ENCODE measurements around the gene ADGB.

ADGB gene

DNA sequence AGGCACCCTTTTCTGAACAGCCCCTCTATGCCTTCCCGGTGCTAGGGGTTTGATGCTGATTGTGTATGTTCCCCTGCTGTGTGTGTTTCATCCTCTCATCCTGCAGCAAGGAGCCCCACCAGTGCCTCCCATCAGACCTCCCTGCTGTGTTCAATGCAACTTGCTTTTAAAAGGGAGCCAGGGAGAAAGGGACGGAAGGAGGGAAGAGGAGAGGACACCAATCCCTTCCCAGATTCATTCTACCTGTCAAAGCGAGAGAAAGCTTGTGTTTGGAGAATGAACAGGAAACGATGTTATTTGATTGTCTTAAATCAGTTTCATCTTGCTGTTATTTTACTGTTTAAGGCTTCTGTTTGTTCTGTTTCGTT is 259.2 kb downstream of the ADGB start:
- Histone ChIP-seq H3K4me3 (ENCODE audit: insufficient read depth, low read depth, low read length) (peak overlapping the region; percentile 40), H3K27ac (ENCODE audit: insufficient read depth, low read depth, low read length, poor library complexity, severe bottlenecking) (no peak overlapping the region), H3K9me3 (ENCODE audit: control insufficient read depth, low read length) (no peaks in the 10 kb centered on the region), H3K4me1 (ENCODE audit: control insufficient read depth, insufficient read depth, low read length) (peaks cover 8% of the 10 kb centered on the region), H3K27me3 (ENCODE audit: control insufficient read depth, insufficient read depth, low read length, poor library complexity, severe bottlenecking) (no peaks in the 10 kb centered on the region), H3K36me3 (ENCODE audit: control insufficient read depth, insufficient read depth, low read length) (no peaks in the 10 kb centered on the region)
- WGBS, 2 experiments, result 16 to 23% methylated on average over 5 of the region's 5 CpGs

DNA sequence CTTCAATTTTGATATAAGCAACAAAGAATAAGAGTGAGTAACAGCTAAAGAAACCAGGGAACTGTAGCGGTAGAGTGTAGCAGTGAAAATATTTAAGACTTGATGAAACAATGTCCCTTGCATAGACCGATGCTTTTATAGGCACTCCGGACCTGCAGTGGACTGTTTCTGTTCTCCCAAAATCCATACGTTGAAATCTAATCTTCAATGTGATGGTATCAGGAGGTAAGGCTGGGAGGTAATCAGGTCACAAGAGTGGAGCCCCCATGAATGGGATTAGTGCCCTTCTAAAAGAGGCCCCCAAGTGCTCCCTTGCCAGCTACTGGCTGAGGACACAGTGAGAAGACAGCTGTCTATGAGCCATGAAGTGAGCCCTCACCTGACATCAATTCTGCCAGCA is 260.4 kb downstream of the ADGB start:
- Histone ChIP-seq H3K36me3 (ENCODE audit: control insufficient read depth, insufficient read depth, low read length) (no peaks in the 10 kb centered on the region), H3K27ac (ENCODE audit: insufficient read depth, low read depth, low read length, poor library complexity, severe bottlenecking) (no peak overlapping the region), H3K27me3 (ENCODE audit: control insufficient read depth, insufficient read depth, low read length, poor library complexity, severe bottlenecking) (no peaks in the 10 kb centered on the region), H3K4me1 (ENCODE audit: control insufficient read depth, insufficient read depth, low read length) (peaks cover 8% of the 10 kb centered on the region), H3K9me3 (ENCODE audit: control insufficient read depth, low read length) (no peaks in the 10 kb centered on the region), H3K4me3 (ENCODE audit: insufficient read depth, low read depth, low read length) (no peak overlapping the region)
- 94 to 97% methylated on average over 4 of the region's 4 CpGs for WGBS, 2 experiments

GRCh38 chr6:146859795-146860495 is 261.2 kb downstream of the ADGB start:
- no peak overlapping the region for H3K27ac ChIP-seq (ENCODE audit: insufficient read depth, low read depth, low read length, poor library complexity, severe bottlenecking)
- no peaks in the 10 kb centered on the region for H3K36me3 ChIP-seq (ENCODE audit: control insufficient read depth, insufficient read depth, low read length)
- peaks cover 8% of the 10 kb centered on the region for H3K4me1 ChIP-seq (ENCODE audit: control insufficient read depth, insufficient read depth, low read length)
- 91 to 94% methylated on average over 3 of the region's 3 CpGs for WGBS, 2 experiments
- no peak overlapping the region for H3K4me3 ChIP-seq (ENCODE audit: insufficient read depth, low read depth, low read length)
- no peaks in the 10 kb centered on the region for H3K9me3 ChIP-seq (ENCODE audit: control insufficient read depth, low read length)
- H3K27me3 ChIP-seq (ENCODE audit: control insufficient read depth, insufficient read depth, low read length, poor library complexity, severe bottlenecking), result no peaks in the 10 kb centered on the region

DNA sequence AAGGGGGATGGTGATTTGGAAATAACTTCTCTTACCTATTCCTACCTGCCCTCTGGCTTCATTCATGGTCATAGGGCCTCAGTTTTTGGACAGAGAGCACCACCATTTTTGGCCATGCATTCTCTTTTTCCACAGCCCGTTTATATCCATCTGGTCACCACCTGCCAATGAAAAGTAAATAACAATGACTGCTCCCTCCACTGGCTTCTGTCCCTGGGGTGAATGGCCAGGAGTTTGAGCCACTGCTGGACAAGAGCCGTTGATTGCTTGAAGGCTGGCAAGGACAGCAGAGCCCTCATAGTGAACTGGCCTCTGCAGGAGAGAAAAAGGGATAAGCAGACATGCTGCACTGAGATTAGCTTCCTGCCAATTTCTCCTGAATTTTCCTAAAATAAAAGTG is 261.8 kb downstream of the ADGB start:
- Histone ChIP-seq H3K4me1 (ENCODE audit: control insufficient read depth, insufficient read depth, low read length) (peaks cover 8% of the 10 kb centered on the region), H3K36me3 (ENCODE audit: control insufficient read depth, insufficient read depth, low read length) (no peaks in the 10 kb centered on the region), H3K4me3 (ENCODE audit: insufficient read depth, low read depth, low read length) (no peak overlapping the region), H3K9me3 (ENCODE audit: control insufficient read depth, low read length) (no peaks in the 10 kb centered on the region), H3K27me3 (ENCODE audit: control insufficient read depth, insufficient read depth, low read length, poor library complexity, severe bottlenecking) (no peaks in the 10 kb centered on the region), H3K27ac (ENCODE audit: insufficient read depth, low read depth, low read length, poor library complexity, severe bottlenecking) (no peak overlapping the region)
- WGBS, 2 experiments, result 89 to 92% methylated on average over 2 of the region's 2 CpGs

DNA sequence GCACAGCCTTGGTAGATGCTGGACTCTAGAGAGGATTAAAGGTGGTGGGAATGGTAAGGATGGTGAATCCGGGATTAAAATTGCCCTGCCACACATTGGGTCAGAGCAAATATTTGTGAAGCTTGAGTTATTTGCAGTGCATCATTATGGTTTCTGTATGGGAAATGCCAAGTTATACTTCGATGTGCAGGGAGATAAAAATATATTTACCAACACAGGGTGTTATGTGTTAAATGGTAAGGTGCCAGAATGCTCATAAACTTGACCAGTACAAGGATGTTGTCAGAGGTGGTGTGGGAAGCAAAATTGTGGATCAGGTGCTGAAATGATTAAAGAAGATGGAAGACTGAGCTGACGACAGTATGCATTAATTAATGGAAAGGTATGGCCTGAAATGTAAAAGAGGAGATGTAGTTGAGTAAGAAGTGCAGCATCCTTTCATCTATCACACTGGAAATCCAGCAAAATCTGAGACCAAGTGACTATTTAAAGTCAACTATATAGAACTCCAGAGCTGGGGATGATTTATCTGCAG is 262.3 kb downstream of the ADGB start:
- WGBS, 2 experiments, result 92 to 93% methylated on average over 3 of the region's 3 CpGs
- Histone ChIP-seq H3K27me3 (ENCODE audit: control insufficient read depth, insufficient read depth, low read length, poor library complexity, severe bottlenecking) (no peaks in the 10 kb centered on the region), H3K4me1 (ENCODE audit: control insufficient read depth, insufficient read depth, low read length) (peaks cover 8% of the 10 kb centered on the region), H3K27ac (ENCODE audit: insufficient read depth, low read depth, low read length, poor library complexity, severe bottlenecking) (no peak overlapping the region), H3K4me3 (ENCODE audit: insufficient read depth, low read depth, low read length) (no peak overlapping the region), H3K36me3 (ENCODE audit: control insufficient read depth, insufficient read depth, low read length) (no peaks in the 10 kb centered on the region), H3K9me3 (ENCODE audit: control insufficient read depth, low read length) (no peaks in the 10 kb centered on the region)

GRCh38 chr6:146861716-146862115 is 262.9 kb downstream of the ADGB start:
- WGBS, 2 experiments, result 96 to 98% methylated on average over 3 of the region's 3 CpGs
- H3K36me3 ChIP-seq (ENCODE audit: control insufficient read depth, insufficient read depth, low read length), result no peaks in the 10 kb centered on the region
- H3K4me3 ChIP-seq (ENCODE audit: insufficient read depth, low read depth, low read length), result no peak overlapping the region
- H3K27me3 ChIP-seq (ENCODE audit: control insufficient read depth, insufficient read depth, low read length, poor library complexity, severe bottlenecking), result no peaks in the 10 kb centered on the region
- no peak overlapping the region for H3K27ac ChIP-seq (ENCODE audit: insufficient read depth, low read depth, low read length, poor library complexity, severe bottlenecking)
- H3K4me1 ChIP-seq (ENCODE audit: control insufficient read depth, insufficient read depth, low read length), result peaks cover 8% of the 10 kb centered on the region
- no peaks in the 10 kb centered on the region for H3K9me3 ChIP-seq (ENCODE audit: control insufficient read depth, low read length)

DNA sequence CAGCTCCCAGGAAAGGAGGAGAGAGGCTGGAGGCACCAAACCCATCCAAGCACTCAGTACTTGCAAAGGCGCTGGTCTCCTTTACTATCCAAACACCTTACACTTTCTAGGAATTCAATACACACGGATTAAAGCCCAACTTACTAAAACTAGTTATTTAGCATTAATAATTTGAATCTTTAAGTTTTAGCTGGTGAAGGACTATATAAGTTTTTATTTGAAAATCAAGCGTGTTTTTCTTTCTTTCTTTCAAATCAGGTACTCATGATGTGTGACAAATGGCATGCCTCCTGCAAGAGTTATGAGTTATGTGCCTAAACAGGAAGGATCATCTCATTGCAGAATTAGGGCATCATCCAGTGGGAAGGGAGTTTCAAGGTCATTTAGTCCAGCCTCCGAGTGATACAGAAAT is 263.7 kb downstream of the ADGB start:
- no peaks in the 10 kb centered on the region for H3K36me3 ChIP-seq (ENCODE audit: control insufficient read depth, insufficient read depth, low read length)
- no peak overlapping the region for H3K4me3 ChIP-seq (ENCODE audit: insufficient read depth, low read depth, low read length)
- H3K9me3 ChIP-seq (ENCODE audit: control insufficient read depth, low read length), result no peaks in the 10 kb centered on the region
- no peaks in the 10 kb centered on the region for H3K27me3 ChIP-seq (ENCODE audit: control insufficient read depth, insufficient read depth, low read length, poor library complexity, severe bottlenecking)
- 98 to 99% methylated on average over 3 of the region's 4 CpGs for whole genome bisulfite sequencing, 2 experiments
- H3K4me1 ChIP-seq (ENCODE audit: control insufficient read depth, insufficient read depth, low read length), result peaks cover 8% of the 10 kb centered on the region
- no peak overlapping the region for H3K27ac ChIP-seq (ENCODE audit: insufficient read depth, low read depth, low read length, poor library complexity, severe bottlenecking)

- WGBS, 2 experiments, result 83 to 97% methylated on average over 3 of the region's 4 CpGs
- H3K4me1 ChIP-seq (ENCODE audit: control insufficient read depth, insufficient read depth, low read length), result no peaks in the 10 kb centered on the region
- no peak overlapping the region for H3K27ac ChIP-seq (ENCODE audit: insufficient read depth, low read depth, low read length, poor library complexity, severe bottlenecking)
- H3K36me3 ChIP-seq (ENCODE audit: control insufficient read depth, insufficient read depth, low read length), result no peaks in the 10 kb centered on the region
- H3K4me3 ChIP-seq (ENCODE audit: insufficient read depth, low read depth, low read length), result no peak overlapping the region
- no peaks in the 10 kb centered on the region for H3K27me3 ChIP-seq (ENCODE audit: control insufficient read depth, insufficient read depth, low read length, poor library complexity, severe bottlenecking)
- no peaks in the 10 kb centered on the region for H3K9me3 ChIP-seq (ENCODE audit: control insufficient read depth, low read length)
Measured at GRCh38 chr6:146864300-146864699, 265.5 kb downstream of the ADGB start.

- H3K4me1 ChIP-seq (ENCODE audit: control insufficient read depth, insufficient read depth, low read length), result no peaks in the 10 kb centered on the region
- no peak overlapping the region for H3K4me3 ChIP-seq (ENCODE audit: insufficient read depth, low read depth, low read length)
- WGBS, 2 experiments, result 93 to 97% methylated on average over 2 of the region's 2 CpGs
- no peak overlapping the region for H3K27ac ChIP-seq (ENCODE audit: insufficient read depth, low read depth, low read length, poor library complexity, severe bottlenecking)
- H3K27me3 ChIP-seq (ENCODE audit: control insufficient read depth, insufficient read depth, low read length, poor library complexity, severe bottlenecking), result no peaks in the 10 kb centered on the region
- no peaks in the 10 kb centered on the region for H3K9me3 ChIP-seq (ENCODE audit: control insufficient read depth, low read length)
- H3K36me3 ChIP-seq (ENCODE audit: control insufficient read depth, insufficient read depth, low read length), result no peaks in the 10 kb centered on the region
Measured at GRCh38 chr6:146864885-146865284, 266.1 kb downstream of the ADGB start.
